K562 (cell line): Measurements from ENCODE around the gene B9D2. TPM values are rescaled to one million over a fixed set of nuclear protein-coding genes. Genes with fewer than 3 reads are reported as not detected.
A peak's percentile ranks its signal among the peaks of the same experiment; 100 is the strongest.

Experiments
- BRCA1 ChIP-seq, 2 experiments: fragments of 450-650 bp in 1 of 2; sonication (generic) in 1 of 2; formaldehyde crosslinking in 1 of 2; IDR thresholded peaks; 2 replicates each; pipeline versions ENCODE4 v1.5.0 to v1.6.1; 2017 to 2020; ENCODE audit warnings: mild to moderate bottlenecking in 1 of 2, missing genetic modification reagents in 1 of 2
- BRF1 ChIP-seq: IDR thresholded peaks from 3 replicates; pipeline ENCODE4 v1.6.1; 2011; ENCODE audit warnings: borderline replicate concordance, mild to moderate bottlenecking; ENCODE audit not compliant: insufficient read length; ENCODE audit errors: extremely low read depth
- CCAR2 ChIP-seq: fragments of 200-400 bp; formaldehyde crosslinking; IDR thresholded peaks from 2 replicates; pipeline ENCODE4 v1.6.1; 2017; ENCODE audit warnings: mild to moderate bottlenecking, low read depth, low read length
- CHCHD3 ChIP-seq: fragments of 250-450 bp; sonication (Bioruptor Pico); IDR thresholded peaks from 2 replicates; pipeline ENCODE4 v2.1.2; 2022; ENCODE audit warnings: mild to moderate bottlenecking
- EGR1 ChIP-seq: fragments of 450-650 bp; conservative IDR thresholded peaks from 2 replicates; pipeline ENCODE4 v1.6.1; 2017; ENCODE audit warnings: mild to moderate bottlenecking
- ERF ChIP-seq: fragments of 450-650 bp; formaldehyde crosslinking; IDR thresholded peaks from 2 replicates; pipeline ENCODE4 v1.4.0; 2020; ENCODE audit warnings: mild to moderate bottlenecking, mixed read lengths
- MCM3 ChIP-seq: fragments of 450-650 bp; IDR thresholded peaks from 2 replicates; pipeline ENCODE4 v1.6.1; 2016
- NCOA1 ChIP-seq: fragments of 450-650 bp; IDR thresholded peaks from 2 replicates; pipeline ENCODE4 v1.6.1; 2016; ENCODE audit warnings: low read depth
- OTX1 ChIP-seq: fragments of 450-650 bp; formaldehyde crosslinking; IDR thresholded peaks from 2 replicates; pipeline ENCODE4 v1.4.0; 2022; ENCODE audit warnings: mild to moderate bottlenecking
- PRPF4 ChIP-seq: fragments of 200-400 bp; formaldehyde crosslinking; IDR thresholded peaks from one replicate; pipeline ENCODE4 v1.6.1; 2017; ENCODE audit warnings: low read length, low read depth, mild to moderate bottlenecking; ENCODE audit not compliant: insufficient read depth, poor library complexity, severe bottlenecking
- RBFOX2 ChIP-seq: fragments of 200-400 bp; formaldehyde crosslinking; IDR thresholded peaks from 2 replicates; pipeline ENCODE4 v1.6.1; 2017; ENCODE audit warnings: low read depth, mild to moderate bottlenecking, low read length, moderate library complexity
- YY1 ChIP-seq, 3 experiments: IDR thresholded peaks; 2 replicates each; pipeline ENCODE4 v1.6.1; 2011; ENCODE audit warnings: low read length in 2 of 3, mild to moderate bottlenecking in 2 of 3, moderate library complexity in 2 of 3, borderline replicate concordance in 1 of 3, control low read depth in 1 of 3, low read depth in 1 of 3; ENCODE audit not compliant: insufficient read depth in 3 of 3, insufficient replicate concordance in 2 of 3, control insufficient read depth in 1 of 3, insufficient read length in 1 of 3; ENCODE audit errors: extremely low read depth in 1 of 3
- ZBED1 ChIP-seq: IDR thresholded peaks from 2 replicates; pipeline ENCODE4 v1.6.1; 2014
- ZNF12 ChIP-seq: sonication (generic); formaldehyde crosslinking; IDR thresholded peaks from 2 replicates; pipeline ENCODE4 v1.4.0; 2020; ENCODE audit warnings: mild to moderate bottlenecking, missing genetic modification reagents
- ZNF3 ChIP-seq: fragments of 250-450 bp; sonication (Bioruptor Pico); IDR thresholded peaks from 2 replicates; pipeline ENCODE4 v1.5.0; 2021; ENCODE audit warnings: mild to moderate bottlenecking, moderate library complexity
- ZNF764 ChIP-seq: fragments of 250-450 bp; sonication (Bioruptor Pico); IDR thresholded peaks from 2 replicates; pipeline ENCODE4 v1.4.0; 2020; ENCODE audit warnings: low read depth, mild to moderate bottlenecking, moderate library complexity
- polyA plus RNA-seq, 8 experiments: library from polyadenylated mRNA; depleted of rRNA in 4 of 8; stranded (reverse) in 5 of 8; unstranded in 3 of 8; fragments of >200 nt; fragmentation: Nextera tagmentation in 2 of 8; fragmentation: Illumina TruSeq in 1 of 8; extraction: Ambion mirVana in 2 of 8; extraction: Trizol in 1 of 8; gene quantifications; 2 replicates each; pipeline versions ENCODE4 v1.2.1 to v1.2.3, GENCODE V29; 2011 to 2014; ENCODE audit warnings: inconsistent platforms in 1 of 8, missing spikeins in 1 of 8
- total RNA-seq, 7 experiments: library from RNA; depleted of rRNA in 6 of 7; stranded (reverse); fragments of >200 nt in 6 of 7; fragmentation: Illumina TruSeq in 2 of 7; extraction: Trizol in 2 of 7; gene quantifications; 2 replicates each; pipeline versions ENCODE4 v1.2.1 to v1.2.3, GENCODE V29; 2011 to 2021; ENCODE audit warnings: low replicate concordance in 1 of 7
- TF ChIP-seq, protein P1 (sequence below): sonication (generic); formaldehyde crosslinking; IDR thresholded peaks from 2 replicates; pipeline ENCODE4 v1.9.0; 2022; ENCODE audit warnings: mild to moderate bottlenecking, missing genetic modification reagents
- TF ChIP-seq, protein P2 (sequence below): fragments of 250-450 bp; sonication (Bioruptor Pico); IDR thresholded peaks from 2 replicates; pipeline ENCODE4 v1.4.0; 2020
- TF ChIP-seq, protein P3 (sequence below): sonication (generic); formaldehyde crosslinking; IDR thresholded peaks from 2 replicates; pipeline ENCODE4 v1.8.1; 2023; ENCODE audit warnings: mild to moderate bottlenecking, missing genetic modification reagents
- TF ChIP-seq, protein P4 (sequence below): fragments of 250-450 bp; sonication (Bioruptor Pico); IDR thresholded peaks from 2 replicates; pipeline ENCODE4 v1.4.0; 2020; ENCODE audit warnings: borderline replicate concordance
- TF ChIP-seq, protein P5 (sequence below), 2 experiments: IDR thresholded peaks; 2 replicates each; pipeline ENCODE4 v1.6.1; 2011; ENCODE audit warnings: borderline replicate concordance in 1 of 2, control low read depth in 1 of 2, low read depth in 1 of 2, low read length in 1 of 2, mild to moderate bottlenecking in 1 of 2, mixed read lengths in 1 of 2, moderate library complexity in 1 of 2; ENCODE audit not compliant: insufficient read depth in 1 of 2, insufficient read length in 1 of 2, poor library complexity in 1 of 2, severe bottlenecking in 1 of 2; ENCODE audit errors: extremely low read depth in 1 of 2

Gene B9D2
- total and polyA plus RNA-seq, 9 of the 15 experiments (the other 6 are each of a cell fraction or from before 2014, with no cell fraction given), result 0.83 to 6.9 (median 2.8) TPM

DNA sequence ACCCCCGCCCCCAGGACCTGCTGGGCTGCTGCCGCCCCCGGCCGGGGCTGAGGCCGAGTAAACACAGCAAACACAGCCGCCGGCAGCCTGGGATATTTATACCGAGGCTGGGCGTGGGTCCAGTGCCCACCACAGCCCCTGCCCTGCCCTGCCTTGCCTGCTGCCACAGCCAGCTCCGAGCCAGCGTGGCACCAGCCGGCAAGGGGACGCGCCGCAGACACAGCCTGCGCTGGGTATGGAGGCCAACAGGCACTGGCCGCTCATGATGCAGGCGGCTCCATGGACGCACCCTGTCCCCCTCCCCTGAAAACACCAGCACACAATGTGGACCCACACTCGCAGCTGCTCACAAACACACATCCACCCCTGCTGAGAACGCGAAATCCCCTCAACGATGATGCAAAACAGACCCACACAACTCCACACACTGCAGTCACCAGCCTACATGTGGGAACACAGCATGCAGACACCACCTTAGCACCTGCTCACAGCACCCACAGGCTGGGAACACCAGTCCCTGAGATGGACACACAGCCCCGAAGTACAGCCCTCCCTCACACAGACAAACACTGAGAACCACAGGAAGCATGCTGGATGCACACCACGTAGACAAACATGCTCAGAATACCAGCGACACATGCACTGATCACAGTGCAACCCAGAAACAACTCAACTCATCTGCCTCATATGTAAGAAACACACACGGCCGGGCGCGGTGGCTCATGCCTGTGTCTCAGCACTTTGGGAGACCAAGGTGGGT is 37.8 kb downstream of the B9D2 start (continued):
- TF ChIP-seq ZNF12 (CRISPR knock-in tag) (no peak), BRF1 (no peak), CHCHD3 (CRISPR knock-in tag) (no peak), NCOA1 (no peak), MCM3 (no peak), ERF (CRISPR knock-in tag) (no peak), OTX1 (CRISPR knock-in tag) (0 out of 2 replicates have a peak, but pooled peaks have one; percentile 3), PRPF4 (no peak), CCAR2 (no peak), ZNF3 (CRISPR knock-in tag) (no peak), ZBED1 (no peak), EGR1 (peak; percentile 91), BRCA1 (IDR thresholded peaks at IDR 0.05) (no peak), BRCA1 (CRISPR knock-in tag; IDR thresholded peaks at IDR 0.05) (no peak), RBFOX2 (peak; percentile 61), ZNF764 (CRISPR knock-in tag) (no peak), YY1 (IDR thresholded peaks at IDR 0.05; ENCODE audit: borderline replicate concordance in 1 of 3, control insufficient read depth in 1 of 3, extremely low read depth in 1 of 3, insufficient read depth in 3 of 3, insufficient read length in 1 of 3, insufficient replicate concordance in 2 of 3, low read depth in 1 of 3, low read length in 2 of 3) (no peak)
- TF ChIP-seq, protein P1, sequence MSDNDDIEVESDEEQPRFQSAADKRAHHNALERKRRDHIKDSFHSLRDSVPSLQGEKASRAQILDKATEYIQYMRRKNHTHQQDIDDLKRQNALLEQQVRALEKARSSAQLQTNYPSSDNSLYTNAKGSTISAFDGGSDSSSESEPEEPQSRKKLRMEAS (CRISPR knock-in tag), result peak; percentile 41; the same call in 1 of the 2 replicates
- TF ChIP-seq, protein P2, sequence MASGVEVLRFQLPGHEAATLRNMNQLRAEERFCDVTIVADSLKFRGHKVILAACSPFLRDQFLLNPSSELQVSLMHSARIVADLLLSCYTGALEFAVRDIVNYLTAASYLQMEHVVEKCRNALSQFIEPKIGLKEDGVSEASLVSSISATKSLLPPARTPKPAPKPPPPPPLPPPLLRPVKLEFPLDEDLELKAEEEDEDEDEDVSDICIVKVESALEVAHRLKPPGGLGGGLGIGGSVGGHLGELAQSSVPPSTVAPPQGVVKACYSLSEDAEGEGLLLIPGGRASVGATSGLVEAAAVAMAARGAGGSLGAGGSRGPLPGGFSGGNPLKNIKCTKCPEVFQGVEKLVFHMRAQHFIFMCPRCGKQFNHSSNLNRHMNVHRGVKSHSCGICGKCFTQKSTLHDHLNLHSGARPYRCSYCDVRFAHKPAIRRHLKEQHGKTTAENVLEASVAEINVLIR, result no peak
- TF ChIP-seq, protein P3, sequence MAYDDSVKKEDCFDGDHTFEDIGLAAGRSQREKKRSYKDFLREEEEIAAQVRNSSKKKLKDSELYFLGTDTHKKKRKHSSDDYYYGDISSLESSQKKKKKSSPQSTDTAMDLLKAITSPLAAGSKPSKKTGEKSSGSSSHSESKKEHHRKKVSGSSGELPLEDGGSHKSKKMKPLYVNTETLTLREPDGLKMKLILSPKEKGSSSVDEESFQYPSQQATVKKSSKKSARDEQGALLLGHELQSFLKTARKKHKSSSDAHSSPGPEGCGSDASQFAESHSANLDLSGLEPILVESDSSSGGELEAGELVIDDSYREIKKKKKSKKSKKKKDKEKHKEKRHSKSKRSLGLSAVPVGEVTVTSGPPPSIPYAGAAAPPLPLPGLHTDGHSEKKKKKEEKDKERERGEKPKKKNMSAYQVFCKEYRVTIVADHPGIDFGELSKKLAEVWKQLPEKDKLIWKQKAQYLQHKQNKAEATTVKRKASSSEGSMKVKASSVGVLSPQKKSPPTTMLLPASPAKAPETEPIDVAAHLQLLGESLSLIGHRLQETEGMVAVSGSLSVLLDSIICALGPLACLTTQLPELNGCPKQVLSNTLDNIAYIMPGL (CRISPR knock-in tag), result no peak
- TF ChIP-seq, protein P4, sequence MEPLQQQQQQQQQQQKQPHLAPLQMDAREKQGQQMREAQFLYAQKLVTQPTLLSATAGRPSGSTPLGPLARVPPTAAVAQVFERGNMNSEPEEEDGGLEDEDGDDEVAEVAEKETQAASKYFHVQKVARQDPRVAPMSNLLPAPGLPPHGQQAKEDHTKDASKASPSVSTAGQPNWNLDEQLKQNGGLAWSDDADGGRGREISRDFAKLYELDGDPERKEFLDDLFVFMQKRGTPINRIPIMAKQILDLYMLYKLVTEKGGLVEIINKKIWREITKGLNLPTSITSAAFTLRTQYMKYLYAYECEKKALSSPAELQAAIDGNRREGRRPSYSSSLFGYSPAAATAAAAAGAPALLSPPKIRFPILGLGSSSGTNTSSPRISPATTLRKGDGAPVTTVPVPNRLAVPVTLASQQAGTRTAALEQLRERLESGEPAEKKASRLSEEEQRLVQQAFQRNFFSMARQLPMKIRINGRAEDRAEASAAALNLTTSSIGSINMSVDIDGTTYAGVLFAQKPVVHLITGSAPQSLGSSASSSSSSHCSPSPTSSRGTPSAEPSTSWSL (CRISPR knock-in tag), result no peak
- TF ChIP-seq, protein P5, sequence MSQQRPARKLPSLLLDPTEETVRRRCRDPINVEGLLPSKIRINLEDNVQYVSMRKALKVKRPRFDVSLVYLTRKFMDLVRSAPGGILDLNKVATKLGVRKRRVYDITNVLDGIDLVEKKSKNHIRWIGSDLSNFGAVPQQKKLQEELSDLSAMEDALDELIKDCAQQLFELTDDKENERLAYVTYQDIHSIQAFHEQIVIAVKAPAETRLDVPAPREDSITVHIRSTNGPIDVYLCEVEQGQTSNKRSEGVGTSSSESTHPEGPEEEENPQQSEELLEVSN (IDR thresholded peaks at IDR 0.05; ENCODE audit: borderline replicate concordance in 1 of 2, extremely low read depth in 1 of 2, insufficient read depth in 1 of 2, insufficient read length in 1 of 2, low read depth in 1 of 2, low read length in 1 of 2, poor library complexity in 1 of 2, severe bottlenecking in 1 of 2), result no peak
